Measurements from ENCODE around the gene APC2.
"Not testable (repeated sequence)": the region's sequence is repeated elsewhere in the genome, so short reads cannot be mapped to it uniquely, and the experiment has no call there.

The APC2 gene

GRCh38 chr19:1417145-1417544, 32.8 kb upstream of the APC2 start:
- DNase-seq, result no peak

GRCh38 chr19:1417681-1418495, 32.0 kb upstream of the APC2 start:
- no peak for DNase-seq

DNA sequence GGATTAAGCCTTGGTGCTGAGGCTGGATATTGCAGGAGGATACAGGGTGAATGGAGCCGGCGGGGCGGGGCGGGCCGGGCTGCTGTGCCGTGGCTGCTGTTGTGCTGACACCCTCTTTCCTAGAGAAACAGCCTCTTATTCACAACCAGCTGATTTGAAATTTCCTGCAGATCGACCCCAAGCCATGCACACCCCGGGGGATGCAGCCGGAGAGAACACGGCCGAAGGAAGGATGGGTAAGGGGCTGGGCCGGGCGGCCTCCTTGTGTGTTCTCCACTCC, 31.5 kb upstream of the APC2 start:
- no peak for DNase-seq

- no peak for DNase-seq
These were observed 30.8 kb upstream of the APC2 start for GRCh38 chr19:1418951-1419738.

GRCh38 chr19:1420085-1420484, 29.8 kb upstream of the APC2 start:
- DNase-seq, result not testable (repeated sequence)

GRCh38 chr19:1420590-1420989, 29.3 kb upstream of the APC2 start:
- no peak for DNase-seq

DNA sequence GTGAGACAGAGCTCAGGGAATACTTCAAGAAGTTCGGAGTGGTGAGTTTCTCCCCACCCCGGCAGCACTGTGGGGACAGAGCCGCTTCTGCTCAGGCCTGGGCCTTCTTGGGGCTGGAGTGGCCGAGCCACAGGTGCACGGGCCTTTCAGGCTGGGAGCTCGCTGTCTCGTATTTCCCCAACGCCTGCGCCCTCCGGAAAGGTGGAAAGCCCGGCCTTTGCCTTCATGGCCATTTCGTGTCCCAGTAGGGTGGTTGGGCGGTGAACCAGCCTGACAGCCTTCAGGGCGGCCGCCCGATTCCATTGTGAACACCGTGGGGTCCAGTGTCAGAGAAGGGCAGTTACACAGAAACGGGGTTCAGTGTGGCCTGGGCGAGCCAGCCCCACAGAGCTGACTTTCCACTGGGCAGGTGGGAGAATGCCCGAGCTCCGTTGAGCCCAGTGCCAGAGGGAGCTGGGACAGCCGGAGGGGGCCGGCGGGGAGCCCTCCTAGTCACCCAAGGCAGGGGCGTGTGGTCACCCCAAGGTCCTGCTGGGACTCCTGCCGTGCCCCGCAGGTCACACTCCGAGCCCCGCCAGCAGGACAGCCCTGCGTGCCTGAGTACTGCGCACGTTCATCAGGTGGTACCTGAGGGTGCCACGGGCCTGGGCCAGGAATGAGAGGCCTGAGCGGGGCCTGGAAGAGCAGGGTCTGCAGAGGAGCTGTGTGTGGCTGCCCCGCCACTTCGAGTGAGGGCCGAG, 28.5 kb upstream of the APC2 start:
- no peak for DNase-seq

DNA sequence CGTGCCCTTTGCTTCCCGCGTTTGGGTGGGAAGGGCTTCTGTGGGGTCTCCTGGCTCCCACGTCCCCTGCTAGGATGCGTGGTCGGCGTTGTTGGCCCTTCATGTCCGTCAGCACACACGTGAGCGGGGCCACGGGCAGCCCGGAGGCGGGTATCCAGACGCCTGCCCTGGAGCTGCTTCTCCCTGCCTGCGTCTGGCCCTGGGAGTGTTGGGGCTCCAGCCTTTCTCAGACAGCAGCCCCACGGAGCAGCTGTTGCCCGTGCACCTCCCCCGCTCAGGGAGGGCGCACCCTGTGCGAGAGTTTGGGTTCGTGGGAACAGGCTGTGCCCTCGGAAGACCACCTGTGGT, 28.0 kb upstream of the APC2 start:
- DNase-seq, result no peak

DNA sequence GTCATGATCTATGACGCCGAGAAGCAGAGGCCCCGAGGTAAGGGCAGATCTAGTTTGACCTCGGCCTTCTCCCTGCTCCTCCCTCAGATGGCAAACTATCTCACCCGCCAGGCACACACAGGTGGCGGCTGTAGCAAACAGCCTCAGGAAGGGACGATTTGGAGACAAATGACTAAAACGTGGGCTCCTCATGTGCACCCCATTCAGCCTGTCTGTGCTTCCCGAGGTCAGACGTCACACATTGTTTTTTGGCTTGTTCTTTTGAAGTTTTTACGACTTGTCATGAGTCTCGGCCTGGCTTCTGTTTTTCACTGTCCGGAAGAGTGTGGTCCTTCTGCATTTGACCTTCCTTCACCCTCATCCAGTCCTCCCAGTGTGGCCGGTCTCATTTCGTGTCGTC, 27.6 kb upstream of the APC2 start:
- no peak for DNase-seq

- DNase-seq, result no peak
These were observed 27.0 kb upstream of the APC2 start for GRCh38 chr19:1422943-1423342.

DNA sequence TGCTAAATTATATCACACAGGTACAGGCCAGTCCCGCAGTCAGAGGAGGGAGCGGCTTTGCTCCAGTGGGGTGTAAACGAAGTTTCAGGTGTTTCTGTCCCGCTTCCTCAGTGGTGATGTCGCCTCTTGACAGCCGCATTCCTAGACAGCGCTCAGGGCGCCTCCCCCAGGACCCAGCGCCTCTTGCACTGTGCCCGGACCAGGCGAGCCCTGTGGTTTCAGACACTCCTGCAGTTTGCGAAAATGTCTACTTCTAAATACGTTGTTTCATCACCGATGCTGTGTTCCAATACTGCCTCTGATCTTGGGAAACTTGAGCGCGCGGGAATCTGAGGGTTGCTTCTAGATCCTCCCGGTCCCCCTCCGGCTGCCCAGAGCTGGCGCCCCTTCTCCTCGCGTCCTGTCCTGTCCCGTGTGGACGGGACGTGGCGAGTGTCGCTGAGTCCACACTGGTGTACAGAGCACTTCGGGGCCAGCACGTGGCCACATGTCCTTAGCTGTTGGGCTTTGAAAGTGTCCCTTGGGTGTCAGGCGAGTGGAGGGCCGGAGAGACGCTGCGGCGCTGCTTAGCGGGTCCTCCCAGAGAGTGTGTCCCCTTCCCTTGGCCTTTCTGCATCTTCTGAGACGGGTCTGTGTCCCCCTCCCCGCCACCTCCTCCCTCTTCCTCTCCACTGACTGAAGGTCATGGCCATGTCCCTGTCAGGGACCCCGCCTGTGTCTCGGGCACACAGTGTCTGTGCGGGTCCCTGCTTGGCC, 26.3 kb upstream of the APC2 start:
- no peak for DNase-seq

GRCh38 chr19:1424192-1424955, 25.5 kb upstream of the APC2 start:
- no peak for DNase-seq

DNA sequence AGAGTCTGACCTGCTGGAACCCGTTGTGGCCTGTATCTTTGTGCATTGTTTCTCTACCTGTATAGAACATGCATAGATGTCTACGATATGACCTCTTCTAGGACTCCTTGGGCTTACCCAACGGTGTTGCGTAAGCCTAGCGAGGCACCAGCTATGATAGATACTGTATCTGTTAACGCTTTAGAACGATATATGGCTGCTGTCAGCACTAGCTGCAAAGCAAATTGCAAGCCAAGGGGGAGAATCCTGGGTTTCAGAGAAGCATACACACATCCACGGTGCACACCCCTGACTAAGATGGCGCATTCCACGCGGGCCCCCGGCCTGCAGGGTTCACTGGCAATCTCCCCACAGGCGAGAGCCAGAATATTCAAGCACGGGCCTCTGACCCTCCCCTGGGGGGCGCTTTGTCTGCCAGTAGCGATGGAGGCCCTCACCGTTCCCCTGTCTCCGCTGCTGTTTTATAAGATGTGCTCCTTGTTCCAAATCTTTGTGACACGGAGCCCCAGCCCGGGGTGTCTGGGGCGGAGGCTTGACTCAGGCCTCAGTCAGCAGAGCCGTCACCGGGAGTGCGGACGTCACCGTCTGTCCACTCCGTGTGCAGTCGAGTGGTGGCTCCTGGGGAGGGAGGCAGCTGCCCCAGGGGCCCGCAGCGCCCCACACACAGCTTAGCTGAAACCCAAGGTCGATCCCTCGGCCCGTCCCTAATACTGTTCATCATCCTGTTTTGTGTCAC, 24.7 kb upstream of the APC2 start:
- DNase-seq, result no peak

GRCh38 chr19:1425902-1426301, 24.0 kb upstream of the APC2 start:
- no peak for DNase-seq

- DNase-seq, result no peak
These were observed 23.2 kb upstream of the APC2 start for GRCh38 chr19:1426736-1427135.

- DNase-seq, result no peak
These were observed 22.6 kb upstream of the APC2 start for GRCh38 chr19:1427221-1427920.

GRCh38 chr19:1428738-1429391, 21.1 kb upstream of the APC2 start:
- DNase-seq, result no peak

GRCh38 chr19:1429750-1430149, 20.2 kb upstream of the APC2 start:
- no peak for DNase-seq

DNA sequence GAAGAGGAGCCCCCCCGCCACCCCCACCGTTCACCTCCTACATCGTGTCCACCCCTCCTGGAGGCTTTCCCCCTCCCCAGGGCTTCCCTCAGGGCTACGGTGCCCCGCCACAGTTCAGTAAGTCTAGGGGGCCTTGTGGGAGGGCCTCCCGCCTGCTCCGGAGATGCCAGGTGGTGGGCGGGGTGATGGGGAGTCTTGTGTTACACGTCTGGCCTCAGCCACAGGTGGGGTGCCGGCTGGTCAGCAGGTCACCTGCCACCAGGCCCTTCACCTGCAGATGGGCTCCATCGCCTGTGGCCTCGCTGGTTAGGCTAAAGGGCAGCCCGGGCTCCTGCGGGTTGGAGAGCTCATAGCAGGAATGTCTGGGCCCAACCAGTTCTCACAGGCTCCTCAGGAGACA, 19.7 kb upstream of the APC2 start:
- DNase-seq, result no peak

- no peak for DNase-seq
These were observed 18.0 kb upstream of the APC2 start for GRCh38 chr19:1431759-1432506.
